ENCODE data around the gene GFI1.

GFI1 gene

GRCh38 chr1:92481971-92482664 is 4.6 kb downstream of the GFI1 start:
- Histone ChIP-seq H3K9me3 (ENCODE audit: severe bottlenecking) (peaks cover 13% of the 10 kb centered on the region), H3K4me3 (ENCODE audit: low read depth, low read length) (peak overlapping the region; percentile 72), H3K27me3 (ENCODE audit: insufficient read depth, low read depth, severe bottlenecking) (peaks cover 46% of the 10 kb centered on the region), H3K36me3 (no peaks in the 10 kb centered on the region), H3K27ac (no peak overlapping the region)
- TF ChIP-seq CTCF (IDR thresholded peaks at IDR 0.05; ENCODE audit: low read depth, low read length), result no peak
- no peak for DNase-seq

- Histone ChIP-seq H3K27me3 (ENCODE audit: insufficient read depth, low read depth, severe bottlenecking) (peaks cover 42% of the 10 kb centered on the region), H3K27ac (no peak overlapping the region), H3K36me3 (no peaks in the 10 kb centered on the region), H3K4me3 (ENCODE audit: low read depth, low read length) (no peak overlapping the region), H3K9me3 (ENCODE audit: severe bottlenecking) (peaks cover 13% of the 10 kb centered on the region)
- TF ChIP-seq CTCF (IDR thresholded peaks at IDR 0.05; ENCODE audit: low read depth, low read length), result no peak
- no peak for DNase-seq
These were observed 5.2 kb downstream of the GFI1 start for GRCh38 chr1:92481599-92481925.

- peaks cover 40% of the 10 kb centered on the region for H3K27me3 ChIP-seq (ENCODE audit: insufficient read depth, low read depth, severe bottlenecking)
- H3K9me3 ChIP-seq (ENCODE audit: severe bottlenecking), result peaks cover 13% of the 10 kb centered on the region
- H3K27ac ChIP-seq, result no peak overlapping the region
- DNase-seq, result no peak
- no peak overlapping the region for H3K4me3 ChIP-seq (ENCODE audit: low read depth, low read length)
- TF ChIP-seq CTCF (IDR thresholded peaks at IDR 0.05; ENCODE audit: low read depth, low read length), result no peak
- H3K36me3 ChIP-seq, result no peaks in the 10 kb centered on the region
These were observed 5.7 kb downstream of the GFI1 start for GRCh38 chr1:92480813-92481598.

- no peak for TF ChIP-seq CTCF (IDR thresholded peaks at IDR 0.05; ENCODE audit: low read depth, low read length)
- peaks cover 13% of the 10 kb centered on the region for H3K9me3 ChIP-seq (ENCODE audit: severe bottlenecking)
- no peak overlapping the region for H3K27ac ChIP-seq
- peaks cover 33% of the 10 kb centered on the region for H3K27me3 ChIP-seq (ENCODE audit: insufficient read depth, low read depth, severe bottlenecking)
- H3K4me3 ChIP-seq (ENCODE audit: low read depth, low read length), result no peak overlapping the region
- no peaks in the 10 kb centered on the region for H3K36me3 ChIP-seq
- DNase-seq, result no peak
These were observed 6.4 kb downstream of the GFI1 start for GRCh38 chr1:92480200-92480812.

GRCh38 chr1:92479587-92479986 is 7.1 kb downstream of the GFI1 start:
- no peak for TF ChIP-seq CTCF (IDR thresholded peaks at IDR 0.05; ENCODE audit: low read depth, low read length)
- Histone ChIP-seq H3K4me3 (ENCODE audit: low read depth, low read length) (no peak overlapping the region), H3K36me3 (no peaks in the 10 kb centered on the region), H3K27ac (no peak overlapping the region), H3K27me3 (ENCODE audit: insufficient read depth, low read depth, severe bottlenecking) (peaks cover 26% of the 10 kb centered on the region), H3K9me3 (ENCODE audit: severe bottlenecking) (peaks cover 13% of the 10 kb centered on the region)
- no peak for DNase-seq

Data from WERI-Rb-1 (cell line).